ENCODE results near the gene PABPN1L. TPM values are rescaled to one million over a fixed set of nuclear protein-coding genes. Genes with fewer than 3 reads are reported as not detected.

PABPN1L gene
- total RNA-seq, 2 experiments from 2014 or later = not detected

DNA sequence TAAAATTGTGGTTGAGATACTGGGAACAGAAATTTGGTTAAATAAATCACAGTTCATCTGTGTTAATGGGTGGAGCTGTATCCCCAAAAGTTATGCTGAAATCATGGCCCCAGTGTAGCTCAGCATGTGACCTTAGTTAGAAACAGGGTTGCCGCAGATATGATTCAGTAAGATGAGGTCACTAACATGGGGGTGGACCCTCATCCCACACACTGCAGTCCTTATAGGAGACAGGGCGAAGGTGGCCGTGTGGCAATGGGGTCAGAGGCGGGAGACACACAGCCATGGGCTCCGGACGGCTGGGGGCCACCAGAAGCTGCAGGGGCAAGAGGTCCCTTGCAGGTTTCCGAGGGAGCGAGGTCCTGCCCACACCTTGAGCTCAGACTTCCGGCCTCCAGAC, 20.4 kb downstream of the PABPN1L start:
- DNase-seq = no peak
- ChIA-PET POLR2A (interaction anchor here (0.7 kb wide), 2 partner anchors 11 to 12 kb away, joined by 3 read pairs; partner anchors contain the start of genes GALNS and TRAPPC2L), CTCF (no interaction called here)
- Mint-ChIP-seq H3K36me3 (ENCODE audit: low read depth) (peaks cover 5% of the 10 kb centered on the region), H3K4me1 (ENCODE audit: low read depth) (no peaks in the 10 kb centered on the region), H3K27me3 (no peaks in the 10 kb centered on the region), H3K4me3 (no peak overlapping the region), H3K27ac (no peak overlapping the region), H3K9me3 (no peaks in the 10 kb centered on the region)
- Histone ChIP-seq H3K27ac (ENCODE audit: low read depth in 1 of 2, low read length in 2 of 2) (no peak overlapping the region), H3K27me3 (ENCODE audit: control insufficient read depth in 1 of 2, insufficient read depth in 2 of 2, low read length in 2 of 2) (no peaks in the 10 kb centered on the region), H3K36me3 (ENCODE audit: insufficient read depth, low read length) (peaks cover 18% of the 10 kb centered on the region), H3K9me3 (ENCODE audit: control insufficient read depth in 1 of 2, insufficient read depth in 1 of 2, low read length in 2 of 2) (no peaks in the 10 kb centered on the region), H3K4me1 (ENCODE audit: insufficient read depth, low read length) (no peaks in the 10 kb centered on the region), H3K4me3 (ENCODE audit: low read length) (no peak overlapping the region)
- intact Hi-C loops (cut with DNase I, micrococcal nuclease) = no loop called here
- TF ChIP-seq, protein P1, sequence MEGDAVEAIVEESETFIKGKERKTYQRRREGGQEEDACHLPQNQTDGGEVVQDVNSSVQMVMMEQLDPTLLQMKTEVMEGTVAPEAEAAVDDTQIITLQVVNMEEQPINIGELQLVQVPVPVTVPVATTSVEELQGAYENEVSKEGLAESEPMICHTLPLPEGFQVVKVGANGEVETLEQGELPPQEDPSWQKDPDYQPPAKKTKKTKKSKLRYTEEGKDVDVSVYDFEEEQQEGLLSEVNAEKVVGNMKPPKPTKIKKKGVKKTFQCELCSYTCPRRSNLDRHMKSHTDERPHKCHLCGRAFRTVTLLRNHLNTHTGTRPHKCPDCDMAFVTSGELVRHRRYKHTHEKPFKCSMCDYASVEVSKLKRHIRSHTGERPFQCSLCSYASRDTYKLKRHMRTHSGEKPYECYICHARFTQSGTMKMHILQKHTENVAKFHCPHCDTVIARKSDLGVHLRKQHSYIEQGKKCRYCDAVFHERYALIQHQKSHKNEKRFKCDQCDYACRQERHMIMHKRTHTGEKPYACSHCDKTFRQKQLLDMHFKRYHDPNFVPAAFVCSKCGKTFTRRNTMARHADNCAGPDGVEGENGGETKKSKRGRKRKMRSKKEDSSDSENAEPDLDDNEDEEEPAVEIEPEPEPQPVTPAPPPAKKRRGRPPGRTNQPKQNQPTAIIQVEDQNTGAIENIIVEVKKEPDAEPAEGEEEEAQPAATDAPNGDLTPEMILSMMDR (IDR thresholded peaks at IDR 0.05) = no peak
- no peak for ATAC-seq (ENCODE audit: poor library complexity)

DNA sequence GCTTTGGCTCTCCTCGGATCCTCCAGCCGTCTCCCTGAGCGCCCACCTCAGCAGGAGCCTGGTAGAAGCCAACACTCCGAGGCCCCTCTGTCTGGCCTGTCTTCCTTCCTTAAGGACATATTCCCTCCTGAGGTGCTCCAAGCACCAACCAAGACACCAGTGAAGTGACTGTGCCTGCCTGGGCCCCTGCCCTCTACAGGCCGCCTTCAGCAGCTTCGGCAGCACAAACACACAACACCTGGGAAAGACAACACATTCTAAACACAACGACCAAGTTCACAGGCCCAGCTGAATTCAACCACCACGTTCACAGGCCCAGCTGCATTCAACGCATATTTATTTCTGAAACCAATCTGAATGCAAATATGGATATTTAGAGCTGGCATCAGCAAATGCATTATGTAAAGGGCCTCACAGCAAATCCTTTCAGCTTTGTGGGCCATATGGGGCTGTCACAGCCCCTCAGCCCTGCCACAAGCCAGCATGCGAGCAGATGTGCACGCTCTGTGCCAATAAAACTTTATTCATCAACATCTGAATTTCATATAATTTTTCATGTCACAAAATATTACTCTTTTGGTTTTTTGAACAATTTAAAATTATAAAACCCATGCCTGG, 21.9 kb downstream of the PABPN1L start:
- ATAC-seq (ENCODE audit: poor library complexity) (no peak), DNase-seq (no peak)
- no peaks in the 10 kb centered on the region for H3K9me3 Mint-ChIP-seq
- Histone ChIP-seq H3K4me1 (ENCODE audit: insufficient read depth, low read length) (no peaks in the 10 kb centered on the region), H3K36me3 (ENCODE audit: insufficient read depth, low read length) (peaks cover 22% of the 10 kb centered on the region), H3K9me3 (ENCODE audit: control insufficient read depth in 1 of 2, insufficient read depth in 1 of 2, low read length in 2 of 2) (no peaks in the 10 kb centered on the region), H3K4me3 (ENCODE audit: low read length) (no peak overlapping the region), H3K27ac (ENCODE audit: low read depth in 1 of 2, low read length in 2 of 2) (no peak overlapping the region), H3K27me3 (ENCODE audit: control insufficient read depth in 1 of 2, insufficient read depth in 2 of 2, low read length in 2 of 2) (no peaks in the 10 kb centered on the region)
- H3K36me3 Mint-ChIP-seq (ENCODE audit: low read depth) = peaks cover 10% of the 10 kb centered on the region
- H3K27me3 Mint-ChIP-seq = no peaks in the 10 kb centered on the region
- intact Hi-C loops (cut with DNase I, micrococcal nuclease) = no loop called here
- H3K27ac Mint-ChIP-seq = no peak overlapping the region
- TF ChIP-seq, protein P1 (IDR thresholded peaks at IDR 0.05) = no peak
- POLR2A ChIA-PET = no interaction called here
- H3K4me1 Mint-ChIP-seq (ENCODE audit: low read depth) = no peaks in the 10 kb centered on the region
- CTCF ChIA-PET = no interaction called here
- no peak overlapping the region for H3K4me3 Mint-ChIP-seq

DNA sequence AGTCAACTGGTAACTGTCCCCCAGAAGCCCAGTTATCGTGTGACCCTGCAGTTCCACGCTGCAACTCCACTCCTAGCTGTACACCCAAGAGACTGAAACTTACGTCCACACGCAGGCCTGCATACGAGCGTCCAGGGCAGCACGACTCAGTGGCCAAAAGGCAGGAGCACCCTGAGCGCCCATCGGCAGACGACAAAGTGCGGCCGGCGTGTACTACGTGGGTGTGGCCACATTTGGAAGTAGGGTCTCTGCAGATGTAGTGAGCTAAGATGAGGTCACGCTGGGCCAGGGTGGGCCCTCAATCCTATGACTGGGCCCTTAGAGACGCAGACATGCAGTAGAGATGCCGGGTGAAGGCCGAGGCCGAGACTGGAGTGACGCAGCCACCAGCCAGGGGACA, 23.2 kb downstream of the PABPN1L start:
- Mint-ChIP-seq H3K9me3 (no peaks in the 10 kb centered on the region), H3K36me3 (ENCODE audit: low read depth) (peaks cover 10% of the 10 kb centered on the region), H3K27ac (no peak overlapping the region), H3K4me1 (ENCODE audit: low read depth) (no peaks in the 10 kb centered on the region), H3K27me3 (no peaks in the 10 kb centered on the region), H3K4me3 (no peak overlapping the region)
- intact Hi-C loops (cut with DNase I, micrococcal nuclease) = no loop called here
- no peak overlapping the region for H3K27ac ChIP-seq (ENCODE audit: low read depth in 1 of 2, low read length in 2 of 2)
- no peaks in the 10 kb centered on the region for H3K27me3 ChIP-seq (ENCODE audit: control insufficient read depth in 1 of 2, insufficient read depth in 2 of 2, low read length in 2 of 2)
- no peaks in the 10 kb centered on the region for H3K4me1 ChIP-seq (ENCODE audit: insufficient read depth, low read length)
- ATAC-seq (ENCODE audit: poor library complexity) (no peak), DNase-seq (no peak)
- H3K36me3 ChIP-seq (ENCODE audit: insufficient read depth, low read length) = peaks cover 30% of the 10 kb centered on the region
- ChIA-PET POLR2A (no interaction called here), CTCF (no interaction called here)
- no peak overlapping the region for H3K4me3 ChIP-seq (ENCODE audit: low read length)
- TF ChIP-seq, protein P1 (IDR thresholded peaks at IDR 0.05) = no peak
- no peaks in the 10 kb centered on the region for H3K9me3 ChIP-seq (ENCODE audit: control insufficient read depth in 1 of 2, insufficient read depth in 1 of 2, low read length in 2 of 2)

Data from CD4-positive, alpha-beta T cell (primary cell).